ENCODE results near the gene EIF1B.

- no peak for TF ChIP-seq CTCF (IDR thresholded peaks at IDR 0.05)
- no peak for TF ChIP-seq POLR2A (IDR thresholded peaks at IDR 0.05)
Observed at GRCh38 chr3:40350529-40350928, 41.0 kb downstream of the EIF1B start.
